Pancreas (tissue), 10 donors: ENCODE measurements around the gene SERINC5. TPM values are rescaled to one million over a fixed set of nuclear protein-coding genes. Genes with fewer than 3 reads are reported as not detected.

Experiments
- ATAC-seq, 4 donors: fragments of 200-7000 bp; cut with Tn5 transposase; one replicate each; pipeline versions ENCODE4 v1.8.0 to v1.9.1; 2020; ENCODE audit warnings: mild to moderate bottlenecking in 4 of 4, moderate library complexity in 4 of 4
- DNase-seq, 6 donors: peaks; one replicate each; pipeline ENCODE4 v3.0.0-alpha.2; 2020
- FAIRE-seq: peaks from 2 replicates; lab custom pipeline; 2012; peaks lifted over from hg19 to GRCh38; lab: Jason Lieb, UNC
- H3K27ac ChIP-seq, 4 donors: fragments of 200-600 bp; sonication (generic); 1 replicate in 3 of 4; 2 replicates in 1 of 4; pipeline versions ENCODE4 v1.5.0 to v1.8.0; 2020
- H3K27me3 ChIP-seq, 4 donors: fragments of 200-600 bp; one replicate each; pipeline ENCODE4 v1.8.0; 2021
- H3K36me3 ChIP-seq, 3 donors: fragments of 200-600 bp; sonication (generic) in 1 of 3; one replicate each; pipeline versions ENCODE4 v1.5.0 to v1.8.0; 2020 to 2021
- H3K4me1 ChIP-seq, 3 donors: fragments of 200-600 bp; one replicate each; pipeline ENCODE4 v1.8.0; 2021
- H3K4me3 ChIP-seq, 4 donors: fragments of 200-600 bp; sonication (generic) in 2 of 4; one replicate each; pipeline versions ENCODE4 v1.5.0 to v1.8.0; 2020 to 2021
- H3K9me3 ChIP-seq, 4 donors: fragments of 200-600 bp; one replicate each; pipeline ENCODE4 v1.8.0; 2021
- CTCF ChIP-seq, 4 donors: fragments of 200-600 bp; sonication (generic) in 3 of 4; IDR thresholded peaks; one replicate each; pipeline versions ENCODE4 v1.5.0 to v1.8.0; 2021; ENCODE audit warnings: antibody characterized with exemption in 4 of 4
- WGBS, 2 donors: extraction: QIAGEN DNeasy Blood & Tissue Kit; methylation state at CpG; one replicate each; pipeline ENCODE4 v1.1.7; 2013; 5-methylcytosine and 5-hydroxymethylcytosine counted together
- intact Hi-C, 3 donors: fragments of 100-400 bp; cut with DNase I; formaldehyde crosslinking; loops; one replicate each; pipeline versions ENCODE4 v1.11.1 to v1.14.2; 2022
- polyA plus RNA-seq, 2 donors: library from polyadenylated mRNA; stranded (reverse); fragments of 200-250 nt; gene quantifications; one replicate each; pipeline ENCODE4 v1.2.3, GENCODE V29; 2013
- total RNA-seq, 6 donors: library from RNA; stranded (reverse); fragmentation: NEBNext Ultra II Directional in 4 of 6; extraction: Animal tissue kit (Norgen Biotek cat#: 25700) in 4 of 6; gene quantifications; one replicate each; pipeline versions ENCODE4 v1.2.1 to v1.2.4, GENCODE V29; 2021 to 2023
- donor health status: healthy with polysubstance abuse.
- donor health status: DM: no; HTN: no; CAD: no; lungs with moderate emphysema.
- donor health status: DM: no; HTN: no; CAD: no.
- donor health status: control.
- donor health status: control.
- donor health status: Bipolar disorder and iron deficiency.
- donor health status: DM: yes; HTN: yes; CAD: no.
- donor health status: DM: no; HTN: no; CAD: no.
- donor health status: DM: no; HTN: no; CAD: no.
- donor health status: DM: yes; HTN: yes; CAD: no.

The SERINC5 gene
- total and polyA plus RNA-seq, 8 donors, result 3.7 to 43.2 (median 14.8) TPM

GRCh38 chr5:80067016-80067415 lies 188.8 kb downstream of the SERINC5 start:
- TF ChIP-seq CTCF (IDR thresholded peaks at IDR 0.05), result no peak
- Histone ChIP-seq H3K27me3 (no peaks in the 10 kb centered on the region), H3K4me3 (no peak overlapping the region), H3K9me3 (no peaks in the 10 kb centered on the region), H3K27ac (no peak overlapping the region), H3K4me1 (no peaks in the 10 kb centered on the region), H3K36me3 (no peaks in the 10 kb centered on the region)
- FAIRE-seq (no peak), ATAC-seq (no peak), DNase-seq (no peak)
- intact Hi-C loops, result no loop called here
- 80 to 88% methylated on average over 2 of the region's 2 CpGs for WGBS, 2 donors

- no peaks in the 10 kb centered on the region for H3K27me3 ChIP-seq
- TF ChIP-seq CTCF (IDR thresholded peaks at IDR 0.05), result no peak
- intact Hi-C loops, result no loop called here
- DNase-seq (no peak), ATAC-seq (no peak), FAIRE-seq (no peak)
- H3K4me3 ChIP-seq, result no peak overlapping the region
- no peaks in the 10 kb centered on the region for H3K4me1 ChIP-seq
- H3K9me3 ChIP-seq, result no peaks in the 10 kb centered on the region
- H3K27ac ChIP-seq, result no peak overlapping the region
- H3K36me3 ChIP-seq, result no peaks in the 10 kb centered on the region
These were observed 191.7 kb downstream of the SERINC5 start for GRCh38 chr5:80064124-80064523.

Other genes with a start within 250 kb of the SERINC5 start
- gene THBS4, start 220.7 kb downstream of the SERINC5 start, total RNA-seq, result 10 to 100 TPM in 3 of 6 donors, 1 to 10 TPM in 3; 3.7 to 56.8 (median 7.9) TPM
- gene THBS4, start 220.7 kb downstream of the SERINC5 start, polyA plus RNA-seq, result 10 to 100 TPM in 1 of 2 donors, 1 to 10 TPM in 1; 6.1 to 30.4 TPM
- not detected for gene SPZ1, start 64.0 kb upstream of the SERINC5 start, total RNA-seq
- gene SPZ1, start 64.0 kb upstream of the SERINC5 start, polyA plus RNA-seq, result not detected
- gene ZFYVE16, start 152.0 kb upstream of the SERINC5 start, total RNA-seq, result 10 to 100 TPM in 3 of 6 donors, 1 to 10 TPM in 3; 7.9 to 22.6 (median 9.8) TPM
- 1 to 10 TPM; 6.3 to 9.5 TPM for gene ZFYVE16, start 152.0 kb upstream of the SERINC5 start, polyA plus RNA-seq
- gene FAM151B, start 232.1 kb upstream of the SERINC5 start, total RNA-seq, result 1 to 10 TPM; 1.1 to 2.5 (median 1.9) TPM
- gene FAM151B, start 232.1 kb upstream of the SERINC5 start, polyA plus RNA-seq, result 1 to 10 TPM in 1 of 2 donors, under 1 TPM in 1; 0.49 to 1.2 TPM